Activated naive CD4-positive, alpha-beta T cell treated with anti-CD3 and anti-CD28 coated beads, Interleukin-2, amount 10 ng/mL, durations not matched to agents 7 days and 5 days (primary cell): ENCODE measurements around the gene KATNBL1.
"Not testable (repeated sequence)": the region's sequence is repeated elsewhere in the genome, so short reads cannot be mapped to it uniquely, and the experiment has no call there.

Experiments used
- CTCF ChIA-PET: fragments of 350-600 bp; sonication (Branson Sonifier 250); formaldehyde crosslinking; loops from one replicate; lab custom pipeline; 2021; ENCODE audit warnings: antibody characterized with exemption; lab: Charles Lee
- DNase-seq: peaks from one replicate; pipeline ENCODE4 v3.0.0-alpha.2; 2020
- H3K27ac Mint-ChIP-seq: one replicate; pipeline ENCODE4 v1.8.0; 2021; ENCODE audit warnings: mild to moderate bottlenecking, moderate library complexity, mixed read lengths
- H3K27me3 Mint-ChIP-seq: one replicate; pipeline ENCODE4 v1.8.0; 2021; ENCODE audit warnings: mild to moderate bottlenecking, mixed read lengths
- H3K36me3 Mint-ChIP-seq: one replicate; pipeline ENCODE4 v1.8.0; 2021; ENCODE audit warnings: mixed read lengths
- H3K4me1 Mint-ChIP-seq: one replicate; pipeline ENCODE4 v1.8.0; 2021; ENCODE audit warnings: mixed read lengths
- H3K4me3 Mint-ChIP-seq: one replicate; pipeline ENCODE4 v1.8.0; 2021; ENCODE audit warnings: mild to moderate bottlenecking, moderate library complexity, mixed read lengths
- H3K9me3 Mint-ChIP-seq: one replicate; pipeline ENCODE4 v1.8.0; 2021; ENCODE audit warnings: mixed read lengths

KATNBL1 gene

GRCh38 chr15:34161329-34161963 is 48.5 kb downstream of the KATNBL1 start:
- H3K27me3 Mint-ChIP-seq = no peaks in the 10 kb centered on the region
- no peaks in the 10 kb centered on the region for H3K4me1 Mint-ChIP-seq
- CTCF ChIA-PET = no interaction called here
- H3K9me3 Mint-ChIP-seq = peaks cover 39% of the 10 kb centered on the region
- H3K4me3 Mint-ChIP-seq = no peak overlapping the region
- H3K36me3 Mint-ChIP-seq = peaks cover 76% of the 10 kb centered on the region
- no peak for DNase-seq
- no peak overlapping the region for H3K27ac Mint-ChIP-seq

GRCh38 chr15:34160735-34161134 is 49.2 kb downstream of the KATNBL1 start:
- Mint-ChIP-seq H3K4me1 (no peaks in the 10 kb centered on the region), H3K27me3 (no peaks in the 10 kb centered on the region), H3K36me3 (peaks cover 83% of the 10 kb centered on the region), H3K27ac (no peak overlapping the region), H3K4me3 (no peak overlapping the region), H3K9me3 (peaks cover 44% of the 10 kb centered on the region)
- DNase-seq = no peak
- CTCF ChIA-PET = no interaction called here

- CTCF ChIA-PET = no interaction called here
- H3K36me3 Mint-ChIP-seq = peaks cover 88% of the 10 kb centered on the region
Measured at GRCh38 chr15:34158355-34158754, 51.5 kb downstream of the KATNBL1 start.

GRCh38 chr15:34155859-34156258 is 54.0 kb downstream of the KATNBL1 start:
- DNase-seq = no peak
- Mint-ChIP-seq H3K36me3 (peaks cover 76% of the 10 kb centered on the region), H3K27me3 (no peaks in the 10 kb centered on the region), H3K9me3 (peaks cover 40% of the 10 kb centered on the region), H3K4me1 (no peaks in the 10 kb centered on the region), H3K27ac (no peak overlapping the region), H3K4me3 (no peak overlapping the region)
- CTCF ChIA-PET = no interaction called here

More at GRCh38 chr15:34158355-34158754, 51.5 kb downstream of the KATNBL1 start:
- no peak overlapping the region for H3K4me3 Mint-ChIP-seq
- H3K27ac Mint-ChIP-seq = no peak overlapping the region
- H3K4me1 Mint-ChIP-seq = no peaks in the 10 kb centered on the region
- H3K9me3 Mint-ChIP-seq = peaks cover 54% of the 10 kb centered on the region
- no peak for DNase-seq
- H3K27me3 Mint-ChIP-seq = no peaks in the 10 kb centered on the region

- H3K4me1 Mint-ChIP-seq = no peaks in the 10 kb centered on the region
- no peak for DNase-seq
- H3K27me3 Mint-ChIP-seq = no peaks in the 10 kb centered on the region
- H3K36me3 Mint-ChIP-seq = peaks cover 73% of the 10 kb centered on the region
- no peak overlapping the region for H3K27ac Mint-ChIP-seq
- H3K4me3 Mint-ChIP-seq = no peak overlapping the region
- H3K9me3 Mint-ChIP-seq = peaks cover 32% of the 10 kb centered on the region
- CTCF ChIA-PET = no interaction called here
Measured at GRCh38 chr15:34154725-34155204, 55.1 kb downstream of the KATNBL1 start.

- CTCF ChIA-PET = no interaction called here
- no peak overlapping the region for H3K4me3 Mint-ChIP-seq
Measured at GRCh38 chr15:34147371-34148140, 62.3 kb downstream of the KATNBL1 start.

GRCh38 chr15:34133511-34133910 is 76.4 kb downstream of the KATNBL1 start:
- H3K36me3 Mint-ChIP-seq = peaks cover 3% of the 10 kb centered on the region
- no peaks in the 10 kb centered on the region for H3K9me3 Mint-ChIP-seq
- no peaks in the 10 kb centered on the region for H3K27me3 Mint-ChIP-seq
- H3K4me3 Mint-ChIP-seq = no peak overlapping the region
- DNase-seq = no peak
- CTCF ChIA-PET = no interaction called here
- H3K4me1 Mint-ChIP-seq = no peaks in the 10 kb centered on the region
- no peak overlapping the region for H3K27ac Mint-ChIP-seq

More at GRCh38 chr15:34147371-34148140, 62.3 kb downstream of the KATNBL1 start:
- no peak overlapping the region for H3K27ac Mint-ChIP-seq
- H3K4me1 Mint-ChIP-seq = no peaks in the 10 kb centered on the region
- no peak for DNase-seq
- H3K9me3 Mint-ChIP-seq = no peaks in the 10 kb centered on the region
- H3K27me3 Mint-ChIP-seq = no peaks in the 10 kb centered on the region
- H3K36me3 Mint-ChIP-seq = peaks cover 37% of the 10 kb centered on the region

- Mint-ChIP-seq H3K27ac (no peak overlapping the region), H3K36me3 (no peaks in the 10 kb centered on the region), H3K4me1 (no peaks in the 10 kb centered on the region), H3K9me3 (no peaks in the 10 kb centered on the region), H3K27me3 (no peaks in the 10 kb centered on the region), H3K4me3 (no peak overlapping the region)
- DNase-seq = no peak
- CTCF ChIA-PET = no interaction called here
Measured at GRCh38 chr15:34132881-34133280, 77.0 kb downstream of the KATNBL1 start.

- peaks cover 8% of the 10 kb centered on the region for H3K27me3 Mint-ChIP-seq
- no peaks in the 10 kb centered on the region for H3K4me1 Mint-ChIP-seq
- no peak overlapping the region for H3K27ac Mint-ChIP-seq
- no peak overlapping the region for H3K4me3 Mint-ChIP-seq
- H3K36me3 Mint-ChIP-seq = no peaks in the 10 kb centered on the region
- H3K9me3 Mint-ChIP-seq = no peaks in the 10 kb centered on the region
- no peak for DNase-seq
- CTCF ChIA-PET = no interaction called here
Measured at GRCh38 chr15:34128898-34129297, 81.0 kb downstream of the KATNBL1 start.

- no peak for DNase-seq
- Mint-ChIP-seq H3K27ac (no peak overlapping the region), H3K27me3 (peaks cover 11% of the 10 kb centered on the region), H3K9me3 (no peaks in the 10 kb centered on the region), H3K4me3 (no peak overlapping the region), H3K36me3 (no peaks in the 10 kb centered on the region), H3K4me1 (no peaks in the 10 kb centered on the region)
- CTCF ChIA-PET = no interaction called here
Measured at GRCh38 chr15:34126522-34126921, 83.4 kb downstream of the KATNBL1 start.

GRCh38 chr15:34125945-34126344 is 84.0 kb downstream of the KATNBL1 start:
- Mint-ChIP-seq H3K27ac (no peak overlapping the region), H3K4me1 (no peaks in the 10 kb centered on the region), H3K27me3 (peaks cover 15% of the 10 kb centered on the region), H3K9me3 (no peaks in the 10 kb centered on the region), H3K36me3 (no peaks in the 10 kb centered on the region), H3K4me3 (no peak overlapping the region)
- CTCF ChIA-PET = no interaction called here
- no peak for DNase-seq

- H3K9me3 Mint-ChIP-seq = no peaks in the 10 kb centered on the region
- H3K27me3 Mint-ChIP-seq = peaks cover 15% of the 10 kb centered on the region
- CTCF ChIA-PET = no interaction called here
- no peak overlapping the region for H3K4me3 Mint-ChIP-seq
- H3K4me1 Mint-ChIP-seq = no peaks in the 10 kb centered on the region
- no peak overlapping the region for H3K27ac Mint-ChIP-seq
- no peaks in the 10 kb centered on the region for H3K36me3 Mint-ChIP-seq
- no peak for DNase-seq
Measured at GRCh38 chr15:34124651-34125050, 85.2 kb downstream of the KATNBL1 start.

- H3K4me1 Mint-ChIP-seq = no peaks in the 10 kb centered on the region
- H3K36me3 Mint-ChIP-seq = no peaks in the 10 kb centered on the region
- no peak overlapping the region for H3K4me3 Mint-ChIP-seq
- no peak overlapping the region for H3K27ac Mint-ChIP-seq
- no peaks in the 10 kb centered on the region for H3K9me3 Mint-ChIP-seq
- CTCF ChIA-PET = no interaction called here
- H3K27me3 Mint-ChIP-seq = peaks cover 24% of the 10 kb centered on the region
- no peak for DNase-seq
Measured at GRCh38 chr15:34122771-34123183, 87.1 kb downstream of the KATNBL1 start.

- H3K4me3 Mint-ChIP-seq, H3K36me3 Mint-ChIP-seq, CTCF ChIA-PET, H3K9me3 Mint-ChIP-seq, H3K27ac Mint-ChIP-seq, DNase-seq, H3K4me1 Mint-ChIP-seq: not testable (repeated sequence)
- H3K27me3 Mint-ChIP-seq = peaks cover 24% of the 10 kb centered on the region
Measured at GRCh38 chr15:34121786-34122185, 88.1 kb downstream of the KATNBL1 start.

GRCh38 chr15:34120420-34120819 is 89.5 kb downstream of the KATNBL1 start:
- H3K4me1 Mint-ChIP-seq, H3K4me3 Mint-ChIP-seq, H3K36me3 Mint-ChIP-seq, H3K9me3 Mint-ChIP-seq, H3K27ac Mint-ChIP-seq, DNase-seq: not testable (repeated sequence)
- H3K27me3 Mint-ChIP-seq = peaks cover 21% of the 10 kb centered on the region
- CTCF ChIA-PET = interaction anchor here (1.1 kb wide), 1 partner anchor 11 kb away, joined by 4 read pairs; no protein-coding TSS in a partner anchor
